A549 (cell line): ENCODE data around the gene TUBG2. TPM values are rescaled to one million over a fixed set of nuclear protein-coding genes. Genes with fewer than 3 reads are reported as not detected.

ENCODE experiments used
- ATAC-seq, 2 experiments: fragments of 200-7000 bp in 1 of 2; fragments of >200 bp in 1 of 2; cut with Nextera tagmentation in 1 of 2; cut with Tn5 transposase in 1 of 2; 3 replicates each; pipeline versions ENCODE4 v1.8.0 to v1.9.1; 2018 to 2020; ENCODE audit warnings: mild to moderate bottlenecking in 1 of 2, moderate library complexity in 1 of 2
- CTCF ChIA-PET: fragments of 300-600 bp; sonication (Branson Sonifier 250); formaldehyde crosslinking; extraction: SDS; loops from one replicate; lab custom pipeline; 2021; ENCODE audit warnings: antibody characterized with exemption, inconsistent platforms; lab: Yijun Ruan, JAX
- POLR2A ChIA-PET: fragments of 350-600 bp; formaldehyde crosslinking; extraction: SDS; loops from one replicate; lab custom pipeline; 2021; ENCODE audit warnings: antibody characterized with exemption, inconsistent platforms; lab: Yijun Ruan, JAX
- DNase-seq, 2 experiments: peaks; one replicate each; pipeline versions ENCODE4 v3.0.0 to v3.0.0-alpha.2; 2011 to 2016; ENCODE audit warnings: low read depth in 1 of 2, low spot score in 1 of 2
- FAIRE-seq: peaks from 2 replicates; lab custom pipeline; 2011; peaks lifted over from hg19 to GRCh38; lab: Jason Lieb, UNC
- H3K27ac ChIP-seq, 2 experiments: fragments of >200 bp; sonication (Bioruptor Twin); formaldehyde crosslinking; 3 replicates each; pipeline ENCODE4 v1.5.1; 2016 to 2017
- H3K4me1 ChIP-seq: fragments of >200 bp; sonication (Bioruptor Twin); formaldehyde crosslinking; 3 replicates; pipeline ENCODE4 v1.6.1; 2016
- H3K4me2 ChIP-seq: fragments of >200 bp; sonication (Bioruptor Twin); formaldehyde crosslinking; 3 replicates; pipeline ENCODE4 v1.6.1; 2016
- H3K4me3 ChIP-seq: fragments of >200 bp; sonication (Bioruptor Twin); formaldehyde crosslinking; 3 replicates; pipeline ENCODE4 v1.5.1; 2016
- H3K9me3 ChIP-seq: fragments of >200 bp; sonication (Bioruptor Twin); formaldehyde crosslinking; 3 replicates; pipeline ENCODE4 v1.6.1; 2016
- CBX2 ChIP-seq: fragments of 200-600 bp; sonication (generic); IDR thresholded peaks from 2 replicates; pipeline ENCODE4 v1.6.1; 2016; ENCODE audit warnings: low read depth, mild to moderate bottlenecking, borderline replicate concordance
- CBX8 ChIP-seq: fragments of 200-600 bp; sonication (generic); IDR thresholded peaks from 2 replicates; pipeline ENCODE4 v1.6.1; 2016
- CHD2 ChIP-seq: fragments of 150-350 bp; IDR thresholded peaks from 2 replicates; pipeline ENCODE4 v1.6.1; 2014; ENCODE audit warnings: low read length; ENCODE audit not compliant: partially characterized antibody
- EHF ChIP-seq: fragments of 250-450 bp; sonication (Bioruptor Pico); IDR thresholded peaks from 2 replicates; pipeline ENCODE4 v1.5.0; 2020; ENCODE audit warnings: mild to moderate bottlenecking
- EHMT2 ChIP-seq: fragments of 200-600 bp; sonication (generic); IDR thresholded peaks from 2 replicates; pipeline ENCODE4 v1.6.1; 2016; ENCODE audit warnings: antibody characterized with exemption, low read depth, mild to moderate bottlenecking, moderate library complexity
- EP300 ChIP-seq, 2 experiments: fragments of >200 bp; sonication (Bioruptor Twin); formaldehyde crosslinking; IDR thresholded peaks; 2 replicates in 1 of 2; 3 replicates in 1 of 2; pipeline ENCODE4 v1.6.1; 2016 to 2017
- FOSL2 ChIP-seq, 2 experiments: fragments of 450-650 bp in 1 of 2; fragments of >200 bp in 1 of 2; sonication (Bioruptor Twin) in 1 of 2; formaldehyde crosslinking; IDR thresholded peaks; 2 replicates each; pipeline versions ENCODE4 v1.5.0 to v1.6.1; 2016 to 2020; ENCODE audit warnings: mild to moderate bottlenecking in 1 of 2, moderate library complexity in 1 of 2
- HDAC2 ChIP-seq: fragments of 200-600 bp; sonication (generic); IDR thresholded peaks from 2 replicates; pipeline ENCODE4 v1.6.1; 2016
- HEYL ChIP-seq: fragments of 250-450 bp; sonication (Bioruptor Pico); IDR thresholded peaks from 2 replicates; pipeline ENCODE4 v1.8.0; 2021; ENCODE audit warnings: mild to moderate bottlenecking, moderate library complexity
- HOXB13 ChIP-seq: fragments of 250-450 bp; sonication (Bioruptor Pico); IDR thresholded peaks from 2 replicates; pipeline ENCODE4 v1.5.0; 2020; ENCODE audit warnings: low read depth, mild to moderate bottlenecking, moderate library complexity
- HOXB5 ChIP-seq: fragments of 250-450 bp; sonication (Bioruptor Pico); IDR thresholded peaks from 2 replicates; pipeline ENCODE4 v1.5.0; 2020; ENCODE audit warnings: mild to moderate bottlenecking, moderate library complexity
- JUN ChIP-seq, 2 experiments: fragments of >200 bp; sonication (Bioruptor Twin); formaldehyde crosslinking; IDR thresholded peaks; 2 replicates in 1 of 2; 3 replicates in 1 of 2; pipeline ENCODE4 v1.6.1; 2016 to 2017
- KDM1A ChIP-seq: fragments of 200-600 bp; sonication (generic); IDR thresholded peaks from 2 replicates; pipeline ENCODE4 v1.6.1; 2016; ENCODE audit warnings: low read depth, mild to moderate bottlenecking
- MAFK ChIP-seq: fragments of 450-650 bp; IDR thresholded peaks from 2 replicates; pipeline ENCODE4 v1.6.1; 2014; ENCODE audit not compliant: partially characterized antibody
- MAZ ChIP-seq: fragments of 150-350 bp; IDR thresholded peaks from 2 replicates; pipeline ENCODE4 v1.6.1; 2014; ENCODE audit warnings: antibody characterized with exemption, low read depth, low read length, borderline replicate concordance
- POLR2A ChIP-seq: IDR thresholded peaks from 2 replicates; pipeline ENCODE4 v1.6.1; 2012; ENCODE audit warnings: mild to moderate bottlenecking, low read length
- RFX5 ChIP-seq: fragments of 450-650 bp; IDR thresholded peaks from 2 replicates; pipeline ENCODE4 v1.7.1; 2014; ENCODE audit warnings: antibody characterized with exemption, mild to moderate bottlenecking, moderate library complexity
- RNF2 ChIP-seq: fragments of 200-600 bp; sonication (generic); IDR thresholded peaks from 2 replicates; pipeline ENCODE4 v1.6.1; 2016; ENCODE audit warnings: low read depth, mild to moderate bottlenecking, antibody characterized with exemption, moderate library complexity, borderline replicate concordance
- SMC3 ChIP-seq: fragments of >200 bp; sonication (Bioruptor Twin); formaldehyde crosslinking; IDR thresholded peaks from 3 replicates; pipeline ENCODE4 v1.6.1; 2018; ENCODE audit warnings: inconsistent platforms
- TFCP2L1 ChIP-seq: fragments of 250-450 bp; sonication (Bioruptor Pico); IDR thresholded peaks from 2 replicates; pipeline ENCODE4 v1.5.0; 2021; ENCODE audit warnings: mild to moderate bottlenecking
- TP53 ChIP-seq: fragments of 250-450 bp; sonication (Bioruptor Pico); IDR thresholded peaks from 2 replicates; pipeline ENCODE4 v1.5.0; 2021; ENCODE audit warnings: mild to moderate bottlenecking, moderate library complexity
- ZC3H11A ChIP-seq: fragments of 450-650 bp; IDR thresholded peaks from 2 replicates; pipeline ENCODE4 v1.6.1; 2014; ENCODE audit warnings: antibody characterized with exemption, mild to moderate bottlenecking
- WGBS: methylation state at CpG from one replicate; pipeline ENCODE4 v1.1.6; 2017; ENCODE audit errors: missing lambda C conversion rate; 5-methylcytosine and 5-hydroxymethylcytosine counted together
- polyA plus RNA-seq, 4 experiments: library from polyadenylated mRNA; depleted of rRNA in 3 of 4; stranded (reverse); fragments of >200 nt; fragmentation: RNase III in 1 of 4; extraction: RNeasy Plus Mini Kit Qiagen cat#74134 plus additional on column Dnase treatment in 1 of 4; gene quantifications; 2 replicates in 3 of 4; 3 replicates in 1 of 4; pipeline ENCODE4 v1.2.3, GENCODE V29; 2011 to 2017
- TF ChIP-seq, protein P1 (sequence below): fragments of 150-350 bp; IDR thresholded peaks from 2 replicates; pipeline ENCODE4 v1.6.1; 2014; ENCODE audit warnings: low read depth, mild to moderate bottlenecking, low read length
- TF ChIP-seq, protein P2 (sequence below): fragments of >200 bp; sonication (Bioruptor Twin); formaldehyde crosslinking; IDR thresholded peaks from 2 replicates; pipeline ENCODE4 v1.6.1; 2016
- TF ChIP-seq, protein P3 (sequence below): fragments of 250-450 bp; sonication (Bioruptor Pico); IDR thresholded peaks from 2 replicates; pipeline ENCODE4 v1.5.0; 2021; ENCODE audit warnings: mild to moderate bottlenecking, moderate library complexity, borderline replicate concordance
- TF ChIP-seq, protein P4 (sequence below): fragments of 450-650 bp; IDR thresholded peaks from 2 replicates; pipeline ENCODE4 v1.6.1; 2014; ENCODE audit warnings: antibody characterized with exemption

Gene TUBG2
- polyA plus RNA-seq, 2 of the 4 experiments (the other 2 are of a cell fraction), result 14.9 to 30.6 TPM

DNA sequence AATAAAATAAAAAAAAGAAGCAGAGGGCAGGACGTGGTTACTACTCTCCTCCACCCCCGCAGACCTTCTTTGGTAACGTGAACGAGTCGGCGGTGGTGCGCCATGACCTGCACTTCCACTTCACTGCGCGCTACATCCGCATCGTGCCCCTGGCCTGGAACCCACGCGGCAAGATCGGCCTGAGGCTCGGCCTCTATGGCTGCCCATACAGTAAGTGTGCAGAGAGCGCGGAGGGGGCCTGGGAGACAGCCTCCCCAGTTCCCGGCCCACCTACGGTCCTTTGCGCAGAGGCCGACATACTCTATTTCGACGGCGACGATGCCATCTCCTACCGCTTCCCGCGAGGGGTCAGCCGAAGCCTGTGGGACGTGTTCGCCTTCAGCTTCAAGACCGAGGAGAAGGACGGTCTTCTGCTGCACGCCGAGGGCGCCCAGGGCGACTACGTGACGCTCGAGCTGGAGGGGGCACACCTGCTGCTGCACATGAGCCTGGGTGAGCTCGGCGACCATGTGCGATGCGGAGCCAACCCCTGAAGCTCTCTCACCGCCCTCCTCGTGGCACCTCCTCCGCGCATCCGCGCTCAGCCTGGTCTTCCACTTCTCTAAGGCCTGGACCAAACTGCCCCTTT, 26.0 kb downstream of the TUBG2 start:
- H3K9me3 ChIP-seq, result no peaks in the 10 kb centered on the region
- DNase-seq (no peak), FAIRE-seq (no peak), ATAC-seq (no peak)
- ChIA-PET POLR2A (no interaction called here), CTCF (interaction anchor here (1.2 to 4.4 kb wide), 4 partner anchors 10 to 106 kb away, joined by 3 to 44 read pairs (median 8); partner anchors contain the start of gene PSMC3IP)
- WGBS, result 93% methylated on average over 50 of the region's 50 CpGs
- TF ChIP-seq HDAC2 (no peak), TP53 (CRISPR knock-in tag) (no peak), HOXB5 (no peak), MAFK (no peak)
- TF ChIP-seq, protein P1, sequence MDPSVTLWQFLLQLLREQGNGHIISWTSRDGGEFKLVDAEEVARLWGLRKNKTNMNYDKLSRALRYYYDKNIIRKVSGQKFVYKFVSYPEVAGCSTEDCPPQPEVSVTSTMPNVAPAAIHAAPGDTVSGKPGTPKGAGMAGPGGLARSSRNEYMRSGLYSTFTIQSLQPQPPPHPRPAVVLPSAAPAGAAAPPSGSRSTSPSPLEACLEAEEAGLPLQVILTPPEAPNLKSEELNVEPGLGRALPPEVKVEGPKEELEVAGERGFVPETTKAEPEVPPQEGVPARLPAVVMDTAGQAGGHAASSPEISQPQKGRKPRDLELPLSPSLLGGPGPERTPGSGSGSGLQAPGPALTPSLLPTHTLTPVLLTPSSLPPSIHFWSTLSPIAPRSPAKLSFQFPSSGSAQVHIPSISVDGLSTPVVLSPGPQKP, result no peak
- TF ChIP-seq, protein P2, sequence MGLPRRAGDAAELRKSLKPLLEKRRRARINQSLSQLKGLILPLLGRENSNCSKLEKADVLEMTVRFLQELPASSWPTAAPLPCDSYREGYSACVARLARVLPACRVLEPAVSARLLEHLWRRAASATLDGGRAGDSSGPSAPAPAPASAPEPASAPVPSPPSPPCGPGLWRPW, result no peak
- TF ChIP-seq, protein P3, sequence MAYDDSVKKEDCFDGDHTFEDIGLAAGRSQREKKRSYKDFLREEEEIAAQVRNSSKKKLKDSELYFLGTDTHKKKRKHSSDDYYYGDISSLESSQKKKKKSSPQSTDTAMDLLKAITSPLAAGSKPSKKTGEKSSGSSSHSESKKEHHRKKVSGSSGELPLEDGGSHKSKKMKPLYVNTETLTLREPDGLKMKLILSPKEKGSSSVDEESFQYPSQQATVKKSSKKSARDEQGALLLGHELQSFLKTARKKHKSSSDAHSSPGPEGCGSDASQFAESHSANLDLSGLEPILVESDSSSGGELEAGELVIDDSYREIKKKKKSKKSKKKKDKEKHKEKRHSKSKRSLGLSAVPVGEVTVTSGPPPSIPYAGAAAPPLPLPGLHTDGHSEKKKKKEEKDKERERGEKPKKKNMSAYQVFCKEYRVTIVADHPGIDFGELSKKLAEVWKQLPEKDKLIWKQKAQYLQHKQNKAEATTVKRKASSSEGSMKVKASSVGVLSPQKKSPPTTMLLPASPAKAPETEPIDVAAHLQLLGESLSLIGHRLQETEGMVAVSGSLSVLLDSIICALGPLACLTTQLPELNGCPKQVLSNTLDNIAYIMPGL (CRISPR knock-in tag), result no peak
- H3K27ac ChIP-seq, result no peak overlapping the region
- no peak overlapping the region for H3K4me3 ChIP-seq
- H3K4me1 ChIP-seq, result peaks cover 13% of the 10 kb centered on the region
- no peak overlapping the region for H3K4me2 ChIP-seq

DNA sequence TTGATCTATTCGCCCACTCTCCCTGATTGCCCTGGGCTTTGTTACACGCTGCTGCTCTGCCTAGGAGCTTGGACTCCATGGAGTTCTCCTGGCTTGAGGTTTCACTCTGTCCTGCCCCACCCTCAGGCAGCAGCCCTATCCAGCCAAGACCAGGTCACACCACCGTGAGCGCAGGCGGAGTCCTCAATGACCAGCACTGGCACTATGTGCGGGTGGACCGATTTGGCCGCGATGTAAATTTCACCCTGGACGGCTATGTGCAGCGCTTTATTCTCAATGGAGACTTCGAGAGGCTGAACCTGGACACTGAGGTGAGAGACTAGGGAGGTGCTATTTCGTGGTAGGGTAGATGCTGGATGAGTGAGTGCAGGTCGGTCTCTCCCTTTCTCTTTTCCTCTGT, 26.7 kb downstream of the TUBG2 start:
- CTCF ChIA-PET, result interaction anchor here (1.2 to 4.4 kb wide), 4 partner anchors 9 to 107 kb away, joined by 3 to 44 read pairs (median 4); partner anchors contain the start of gene PSMC3IP
- DNase-seq, result no peak
- Histone ChIP-seq H3K9me3 (no peaks in the 10 kb centered on the region), H3K4me3 (no peak overlapping the region), H3K27ac (no peak overlapping the region), H3K4me2 (no peak overlapping the region), H3K4me1 (peaks cover 9% of the 10 kb centered on the region; the same call in 2 of the 3 replicates)
- no peak for ATAC-seq
- POLR2A ChIA-PET, result no interaction called here
- TF ChIP-seq EP300 (IDR thresholded peaks at IDR 0.05) (no peak), TP53 (CRISPR knock-in tag) (no peak), CBX2 (no peak), EHMT2 (no peak), EHF (CRISPR knock-in tag) (no peak), HEYL (CRISPR knock-in tag) (no peak), SMC3 (no peak), HDAC2 (no peak)
- TF ChIP-seq, protein P2, result no peak
- TF ChIP-seq, protein P4, sequence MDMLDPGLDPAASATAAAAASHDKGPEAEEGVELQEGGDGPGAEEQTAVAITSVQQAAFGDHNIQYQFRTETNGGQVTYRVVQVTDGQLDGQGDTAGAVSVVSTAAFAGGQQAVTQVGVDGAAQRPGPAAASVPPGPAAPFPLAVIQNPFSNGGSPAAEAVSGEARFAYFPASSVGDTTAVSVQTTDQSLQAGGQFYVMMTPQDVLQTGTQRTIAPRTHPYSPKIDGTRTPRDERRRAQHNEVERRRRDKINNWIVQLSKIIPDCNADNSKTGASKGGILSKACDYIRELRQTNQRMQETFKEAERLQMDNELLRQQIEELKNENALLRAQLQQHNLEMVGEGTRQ, result no peak
- 91% methylated on average over 14 of the region's 14 CpGs for WGBS
- no peak for FAIRE-seq

DNA sequence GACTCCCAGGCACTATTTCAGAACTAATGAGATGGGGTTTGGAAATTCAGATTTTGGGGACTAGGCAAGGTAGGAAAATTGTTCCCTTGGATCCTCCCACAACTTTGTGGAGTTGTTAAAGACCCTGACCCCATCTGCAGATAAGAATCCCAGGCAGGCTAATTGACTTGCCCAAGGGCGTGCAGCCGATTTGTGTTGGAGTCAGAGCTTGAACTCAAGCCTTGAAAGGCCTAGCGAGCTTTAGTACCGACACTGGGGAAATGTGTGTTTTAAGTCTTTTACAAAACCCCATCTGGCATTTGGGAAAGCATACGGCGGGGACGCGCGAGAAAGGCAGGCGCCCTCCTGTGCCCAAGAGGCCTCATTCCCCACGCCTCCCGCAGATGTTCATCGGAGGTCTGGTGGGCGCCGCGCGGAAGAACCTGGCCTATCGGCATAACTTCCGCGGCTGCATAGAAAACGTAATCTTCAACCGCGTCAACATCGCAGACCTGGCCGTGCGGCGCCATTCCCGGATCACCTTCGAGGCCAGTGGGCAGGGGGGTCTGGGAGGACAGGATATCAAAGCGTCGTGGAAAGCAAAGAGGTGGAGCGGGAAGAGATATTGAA, 27.5 kb downstream of the TUBG2 start:
- POLR2A ChIA-PET, result no interaction called here
- H3K9me3 ChIP-seq, result no peaks in the 10 kb centered on the region
- H3K4me2 ChIP-seq, result no peak overlapping the region
- peaks cover 5% of the 10 kb centered on the region; the same call in 2 of the 3 replicates for H3K4me1 ChIP-seq
- DNase-seq (no peak), FAIRE-seq (no peak), ATAC-seq (no peak)
- 95% methylated on average over 32 of the region's 32 CpGs for WGBS
- no peak overlapping the region for H3K27ac ChIP-seq
- CTCF ChIA-PET, result interaction anchor here (1.0 to 1.6 kb wide), 4 partner anchors 18 to 109 kb away, joined by 4 to 5 read pairs (median 4); partner anchors contain the start of gene PSMC3IP
- no peak overlapping the region for H3K4me3 ChIP-seq
- TF ChIP-seq CHD2 (no peak), KDM1A (no peak), SMC3 (no peak), POLR2A (no peak), JUN (IDR thresholded peaks at IDR 0.05) (no peak), ZC3H11A (no peak), RNF2 (no peak), FOSL2 (IDR thresholded peaks at IDR 0.05) (no peak), FOSL2 (CRISPR knock-in tag; IDR thresholded peaks at IDR 0.05) (no peak), HOXB13 (CRISPR knock-in tag) (no peak), EP300 (IDR thresholded peaks at IDR 0.05) (no peak), CBX8 (no peak), RFX5 (no peak), MAZ (no peak), TFCP2L1 (no peak)
- TF ChIP-seq, protein P3 (CRISPR knock-in tag), result no peak
